T-cell (primary cell): ENCODE measurements around the gene MCF2L. TPM values are rescaled to one million over a fixed set of nuclear protein-coding genes. Genes with fewer than 3 reads are reported as not detected.

ENCODE experiments used
- ATAC-seq, 4 experiments: fragments of 200-7000 bp in 3 of 4; fragments of 150-1000 bp in 1 of 4; cut with Tn5 transposase; replicated peaks in 1 of 4; 1 replicate in 3 of 4; 2 replicates in 1 of 4; pipeline ENCODE4 v1.10.0; 2021; ENCODE audit warnings: moderate library complexity in 3 of 4, mild to moderate bottlenecking in 2 of 4, moderate number of reproducible peaks in 1 of 4
- CTCF ChIA-PET, 2 donors: fragments of 300-600 bp; sonication (Branson Sonifier 250); formaldehyde crosslinking; loops; one replicate each; lab custom pipeline; 2022; ENCODE audit warnings: antibody characterized with exemption in 2 of 2; lab: Charles Lee
- POLR2A ChIA-PET, 2 donors: fragments of 300-600 bp; sonication (Branson Sonifier 250); formaldehyde crosslinking; loops; one replicate each; lab custom pipeline; 2022; ENCODE audit warnings: antibody characterized with exemption in 2 of 2; lab: Charles Lee
- DNase-seq, 35 experiments: peaks; one replicate each; pipeline versions ENCODE4 v3.0.0 to v3.0.0-alpha.2; 2013 to 2023
- H3K27ac ChIP-seq: one replicate; pipeline ENCODE4 v1.5.1; 2013; ENCODE audit warnings: low read length
- H3K27me3 ChIP-seq, 2 experiments: replicated peaks in 1 of 2; 1 replicate in 1 of 2; 2 replicates in 1 of 2; pipeline versions ENCODE4 v1.6.1 to v1.7.0; 2013; ENCODE audit warnings: low read length in 1 of 2, mixed read lengths in 1 of 2; ENCODE audit not compliant: control insufficient read depth in 2 of 2, insufficient read depth in 2 of 2; ENCODE audit errors: extremely low read depth in 1 of 2
- H3K36me3 ChIP-seq, 2 donors: 1 replicate in 1 of 2; 2 replicates in 1 of 2; pipeline versions ENCODE4 v1.6.1 to v1.7.0; 2013; ENCODE audit warnings: low read length in 1 of 2; ENCODE audit not compliant: control insufficient read depth in 2 of 2, insufficient read depth in 1 of 2; ENCODE audit errors: extremely low read depth in 1 of 2
- H3K4me1 ChIP-seq, 2 experiments: 1 replicate in 1 of 2; 2 replicates in 1 of 2; pipeline versions ENCODE4 v1.6.1 to v1.7.0; 2013; ENCODE audit warnings: low read length in 2 of 2, mixed read lengths in 1 of 2; ENCODE audit not compliant: insufficient read depth in 2 of 2, control insufficient read depth in 1 of 2; ENCODE audit errors: extremely low read depth in 1 of 2
- H3K4me3 ChIP-seq, 2 donors: 1 replicate in 1 of 2; 2 replicates in 1 of 2; pipeline versions ENCODE4 v1.5.1 to v1.7.0; 2013; ENCODE audit warnings: mild to moderate bottlenecking in 2 of 2, low read length in 1 of 2, moderate library complexity in 1 of 2; ENCODE audit not compliant: control insufficient read depth in 1 of 2; ENCODE audit errors: extremely low read depth in 1 of 2
- H3K9me3 ChIP-seq: 2 replicates; pipeline ENCODE4 v1.7.0; 2013
- H3K27ac Mint-ChIP-seq, 2 donors: one replicate each; pipeline ENCODE4 v1.8.0; 2020 to 2021; ENCODE audit warnings: mild to moderate bottlenecking in 2 of 2, mixed read lengths in 2 of 2
- H3K27me3 Mint-ChIP-seq, 2 donors: one replicate each; pipeline ENCODE4 v1.8.0; 2021 to 2022; ENCODE audit warnings: mixed read lengths in 2 of 2
- H3K36me3 Mint-ChIP-seq: one replicate; pipeline ENCODE4 v1.8.0; 2021; ENCODE audit warnings: mixed read lengths
- H3K4me1 Mint-ChIP-seq, 3 donors: one replicate each; pipeline ENCODE4 v1.8.0; 2020 to 2022; ENCODE audit warnings: mixed read lengths in 3 of 3, mild to moderate bottlenecking in 1 of 3
- H3K4me3 Mint-ChIP-seq, 3 donors: one replicate each; pipeline ENCODE4 v1.8.0; 2020 to 2022; ENCODE audit warnings: mild to moderate bottlenecking in 3 of 3, mixed read lengths in 3 of 3, moderate library complexity in 3 of 3
- H3K9me3 Mint-ChIP-seq, 3 donors: one replicate each; pipeline ENCODE4 v1.8.0; 2020 to 2022; ENCODE audit warnings: mixed read lengths in 3 of 3
- WGBS: methylation state at CpG from one replicate; pipeline ENCODE4 v1.1.5; 2013; ENCODE audit warnings: missing lambda C conversion rate; ENCODE audit not compliant: insufficient coverage; 5-methylcytosine and 5-hydroxymethylcytosine counted together
- total RNA-seq, 35 experiments: library from RNA in 6 of 35; stranded (reverse) in 6 of 35; fragments of 120-200 nt in 1 of 35; gene quantifications; one replicate each; pipeline versions ENCODE4 v1.2.1 to v1.2.4 and lab custom pipeline; 2013 to 2026

The MCF2L gene
- total RNA-seq, 5 donors from 2014 or later (not counting 1 experiment from before 2014, with no cell fraction given): 18.2 to 30.0 (median 24.7) TPM

- H3K9me3 Mint-ChIP-seq: no peaks in the 10 kb centered on the region
- H3K36me3 Mint-ChIP-seq: peaks cover 6% of the 10 kb centered on the region
- POLR2A ChIA-PET: no interaction called here
- Histone ChIP-seq H3K9me3 (no peaks in the 10 kb centered on the region), H3K4me1 (no peaks in the 10 kb centered on the region), H3K27me3 (no peaks in the 10 kb centered on the region), H3K36me3 (peaks cover 2 to 3% of the 10 kb centered on the region in 2 donors), H3K27ac (no peak overlapping the region), H3K4me3 (no peak overlapping the region)
- H3K27me3 Mint-ChIP-seq: no peaks in the 10 kb centered on the region
- WGBS: 88% methylated on average over 25 of the region's 32 CpGs
- H3K4me3 Mint-ChIP-seq: no peak overlapping the region
- no peaks in the 10 kb centered on the region for H3K4me1 Mint-ChIP-seq
- DNase-seq: no peak
- ATAC-seq: no peak
- no peak overlapping the region for H3K27ac Mint-ChIP-seq
- CTCF ChIA-PET: interaction anchor here in 1 of 2 donors (0.6 kb wide), 1 partner anchor 16 kb away, joined by 3 read pairs; no protein-coding TSS in a partner anchor
These were observed 117.2 kb downstream of the MCF2L start for GRCh38 chr13:113086031-113086750.

- ChIA-PET POLR2A (no interaction called here), CTCF (no interaction called here)
- Mint-ChIP-seq H3K36me3 (peaks cover 6% of the 10 kb centered on the region), H3K27ac (no peak overlapping the region), H3K9me3 (no peaks in the 10 kb centered on the region), H3K4me3 (no peak overlapping the region), H3K27me3 (no peaks in the 10 kb centered on the region), H3K4me1 (no peaks in the 10 kb centered on the region)
- no peaks in the 10 kb centered on the region for H3K9me3 ChIP-seq
- H3K36me3 ChIP-seq: peaks cover 2 to 3% of the 10 kb centered on the region in 2 donors
- DNase-seq (no peak), ATAC-seq (no peak)
- H3K4me3 ChIP-seq: no peak overlapping the region
- 86% methylated on average over 29 of the region's 39 CpGs for WGBS
- no peaks in the 10 kb centered on the region for H3K27me3 ChIP-seq
- no peak overlapping the region for H3K27ac ChIP-seq
- H3K4me1 ChIP-seq: no peaks in the 10 kb centered on the region
These were observed 118.2 kb downstream of the MCF2L start for GRCh38 chr13:113086991-113087922.

GRCh38 chr13:113087923-113088690 is 119.1 kb downstream of the MCF2L start:
- ATAC-seq: no peak
- H3K9me3 ChIP-seq: no peaks in the 10 kb centered on the region
- Mint-ChIP-seq H3K4me1 (no peaks in the 10 kb centered on the region), H3K36me3 (peaks cover 6% of the 10 kb centered on the region), H3K4me3 (no peak overlapping the region), H3K27ac (no peak overlapping the region), H3K27me3 (no peaks in the 10 kb centered on the region), H3K9me3 (no peaks in the 10 kb centered on the region)
- DNase-seq: no peak
- CTCF ChIA-PET: no interaction called here
- WGBS: 92% methylated on average over 37 of the region's 40 CpGs
- H3K36me3 ChIP-seq: peaks cover 2 to 3% of the 10 kb centered on the region in 2 donors
- H3K27ac ChIP-seq: no peak overlapping the region
- no peaks in the 10 kb centered on the region for H3K4me1 ChIP-seq
- no peaks in the 10 kb centered on the region for H3K27me3 ChIP-seq
- H3K4me3 ChIP-seq: no peak overlapping the region
- POLR2A ChIA-PET: interaction anchor here in 1 of 2 donors (0.7 kb wide), 1 partner anchor 39 kb away, joined by 4 read pairs; no protein-coding TSS in a partner anchor

GRCh38 chr13:113088691-113089020 is 119.6 kb downstream of the MCF2L start:
- DNase-seq: no peak
- Mint-ChIP-seq H3K9me3 (no peaks in the 10 kb centered on the region), H3K36me3 (peaks cover 6% of the 10 kb centered on the region), H3K4me3 (no peak overlapping the region), H3K4me1 (no peaks in the 10 kb centered on the region), H3K27me3 (no peaks in the 10 kb centered on the region), H3K27ac (no peak overlapping the region)
- H3K27me3 ChIP-seq: no peaks in the 10 kb centered on the region
- no peak overlapping the region for H3K4me3 ChIP-seq
- H3K27ac ChIP-seq: no peak overlapping the region
- ATAC-seq: no peak
- ChIA-PET CTCF (no interaction called here), POLR2A (interaction anchor here in 1 of 2 donors (0.7 kb wide), 1 partner anchor 38 kb away, joined by 4 read pairs; no protein-coding TSS in a partner anchor)
- H3K36me3 ChIP-seq: peaks cover 2 to 3% of the 10 kb centered on the region in 2 donors
- H3K9me3 ChIP-seq: no peaks in the 10 kb centered on the region
- no peaks in the 10 kb centered on the region for H3K4me1 ChIP-seq
- 93% methylated on average over 8 of the region's 17 CpGs for WGBS

- ATAC-seq: no peak
- Histone ChIP-seq H3K9me3 (no peaks in the 10 kb centered on the region), H3K27me3 (no peaks in the 10 kb centered on the region), H3K36me3 (peaks cover 2 to 3% of the 10 kb centered on the region in 2 donors), H3K4me1 (no peaks in the 10 kb centered on the region), H3K27ac (no peak overlapping the region), H3K4me3 (no peak overlapping the region)
- H3K4me3 Mint-ChIP-seq: no peak overlapping the region
- peaks cover 6% of the 10 kb centered on the region for H3K36me3 Mint-ChIP-seq
- H3K27me3 Mint-ChIP-seq: no peaks in the 10 kb centered on the region
- ChIA-PET POLR2A (no interaction called here), CTCF (no interaction called here)
- no peaks in the 10 kb centered on the region for H3K9me3 Mint-ChIP-seq
- H3K27ac Mint-ChIP-seq: no peak overlapping the region
- 90% methylated on average over 29 of the region's 36 CpGs for WGBS
- H3K4me1 Mint-ChIP-seq: no peaks in the 10 kb centered on the region
- DNase-seq: no peak
These were observed 120.8 kb downstream of the MCF2L start for GRCh38 chr13:113089693-113090414.
